DND-41 (cell line): ENCODE data around the gene RGCC.

Experiments used
- ATAC-seq: fragments of 200-7000 bp; cut with Tn5 transposase; 3 replicates; pipeline ENCODE4 v1.9.1; 2021; ENCODE audit warnings: low read depth; ENCODE audit not compliant: insufficient read depth
- DNase-seq: peaks from one replicate; pipeline ENCODE4 v3.0.0-alpha.2; 2020
- H2AFZ ChIP-seq: 2 replicates; pipeline ENCODE4 v1.6.0; 2012; ENCODE audit warnings: low read depth, low read length
- H3K27ac ChIP-seq: 2 replicates; pipeline ENCODE4 v1.5.1; 2012; ENCODE audit warnings: low read length, inconsistent platforms
- H3K27me3 ChIP-seq: fragments of 200-600 bp; sonication (generic); 2 replicates; pipeline ENCODE4 v1.6.0; 2012; ENCODE audit warnings: low read length, mild to moderate bottlenecking, inconsistent platforms; ENCODE audit not compliant: insufficient read depth, poor library complexity
- H3K36me3 ChIP-seq: 2 replicates; pipeline ENCODE4 v1.5.1; 2012; ENCODE audit warnings: low read length, inconsistent platforms; ENCODE audit not compliant: insufficient read depth
- H3K4me1 ChIP-seq: 2 replicates; pipeline ENCODE4 v1.5.1; 2012; ENCODE audit warnings: mild to moderate bottlenecking, low read length; ENCODE audit not compliant: insufficient read depth
- H3K4me2 ChIP-seq: 2 replicates; pipeline ENCODE4 v1.6.0; 2012; ENCODE audit warnings: mild to moderate bottlenecking, moderate library complexity, low read length, inconsistent platforms; ENCODE audit not compliant: insufficient read depth
- H3K4me3 ChIP-seq, 2 experiments: fragments of 200-600 bp in 1 of 2; shearing (Covaris generic) in 1 of 2; 2 replicates each; pipeline ENCODE4 v1.5.1; 2012 to 2016; ENCODE audit warnings: inconsistent platforms in 2 of 2, low read length in 2 of 2, mild to moderate bottlenecking in 2 of 2, low read depth in 1 of 2, moderate library complexity in 1 of 2
- H3K79me2 ChIP-seq: 2 replicates; pipeline ENCODE4 v1.6.0; 2012; ENCODE audit warnings: low read length, inconsistent platforms; ENCODE audit not compliant: insufficient read depth
- H3K9ac ChIP-seq: 2 replicates; pipeline ENCODE4 v1.6.0; 2012; ENCODE audit warnings: low read depth, mild to moderate bottlenecking, inconsistent platforms, low read length, moderate library complexity
- H3K9me3 ChIP-seq: 2 replicates; pipeline ENCODE4 v1.5.1; 2012; ENCODE audit warnings: low read length, moderate library complexity, mild to moderate bottlenecking, inconsistent platforms; ENCODE audit not compliant: insufficient read depth, severe bottlenecking
- H4K20me1 ChIP-seq: 2 replicates; pipeline ENCODE4 v1.6.0; 2012; ENCODE audit warnings: low read length; ENCODE audit not compliant: insufficient read depth
- EZH2 ChIP-seq: IDR thresholded peaks from 3 replicates; pipeline ENCODE4 v1.6.1; 2012; ENCODE audit warnings: borderline replicate concordance, low read depth, mild to moderate bottlenecking, moderate library complexity, low read length, inconsistent platforms; ENCODE audit not compliant: severe bottlenecking
- TF ChIP-seq, protein P1 (sequence below): IDR thresholded peaks from 2 replicates; pipeline ENCODE4 v1.5.1; 2012; ENCODE audit warnings: borderline replicate concordance, low read length, moderate library complexity, mild to moderate bottlenecking; ENCODE audit not compliant: poor library complexity, severe bottlenecking; ENCODE audit errors: extremely low read depth

Gene RGCC

GRCh38 chr13:41409611-41410010 lies 47.7 kb upstream of the RGCC start:
- H3K79me2 ChIP-seq = no peaks in the 10 kb centered on the region
- no peaks in the 10 kb centered on the region for H3K36me3 ChIP-seq
- ATAC-seq (no peak), DNase-seq (no peak)
- H3K27me3 ChIP-seq = no peaks in the 10 kb centered on the region
- H2AFZ ChIP-seq = no peak overlapping the region
- H4K20me1 ChIP-seq = no peaks in the 10 kb centered on the region
- no peaks in the 10 kb centered on the region for H3K9me3 ChIP-seq
- H3K4me2 ChIP-seq = no peak overlapping the region
- no peak for TF ChIP-seq EZH2
- TF ChIP-seq, protein P1, sequence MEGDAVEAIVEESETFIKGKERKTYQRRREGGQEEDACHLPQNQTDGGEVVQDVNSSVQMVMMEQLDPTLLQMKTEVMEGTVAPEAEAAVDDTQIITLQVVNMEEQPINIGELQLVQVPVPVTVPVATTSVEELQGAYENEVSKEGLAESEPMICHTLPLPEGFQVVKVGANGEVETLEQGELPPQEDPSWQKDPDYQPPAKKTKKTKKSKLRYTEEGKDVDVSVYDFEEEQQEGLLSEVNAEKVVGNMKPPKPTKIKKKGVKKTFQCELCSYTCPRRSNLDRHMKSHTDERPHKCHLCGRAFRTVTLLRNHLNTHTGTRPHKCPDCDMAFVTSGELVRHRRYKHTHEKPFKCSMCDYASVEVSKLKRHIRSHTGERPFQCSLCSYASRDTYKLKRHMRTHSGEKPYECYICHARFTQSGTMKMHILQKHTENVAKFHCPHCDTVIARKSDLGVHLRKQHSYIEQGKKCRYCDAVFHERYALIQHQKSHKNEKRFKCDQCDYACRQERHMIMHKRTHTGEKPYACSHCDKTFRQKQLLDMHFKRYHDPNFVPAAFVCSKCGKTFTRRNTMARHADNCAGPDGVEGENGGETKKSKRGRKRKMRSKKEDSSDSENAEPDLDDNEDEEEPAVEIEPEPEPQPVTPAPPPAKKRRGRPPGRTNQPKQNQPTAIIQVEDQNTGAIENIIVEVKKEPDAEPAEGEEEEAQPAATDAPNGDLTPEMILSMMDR = no peak
- H3K27ac ChIP-seq = no peak overlapping the region
- H3K9ac ChIP-seq = no peak overlapping the region
- H3K4me1 ChIP-seq = no peaks in the 10 kb centered on the region
- no peak overlapping the region for H3K4me3 ChIP-seq

GRCh38 chr13:41411060-41411459 lies 46.3 kb upstream of the RGCC start:
- H3K4me2 ChIP-seq = no peak overlapping the region
- no peak overlapping the region; the same call in 1 of the 2 replicates for H2AFZ ChIP-seq
- H3K9me3 ChIP-seq = no peaks in the 10 kb centered on the region
- no peak overlapping the region for H3K4me3 ChIP-seq
- ATAC-seq (no peak), DNase-seq (no peak)
- H3K4me1 ChIP-seq = no peaks in the 10 kb centered on the region
- no peaks in the 10 kb centered on the region for H4K20me1 ChIP-seq
- H3K27me3 ChIP-seq = no peaks in the 10 kb centered on the region
- no peaks in the 10 kb centered on the region for H3K79me2 ChIP-seq
- TF ChIP-seq EZH2 = no peak
- TF ChIP-seq, protein P1 = no peak
- H3K27ac ChIP-seq = no peak overlapping the region
- H3K36me3 ChIP-seq = no peaks in the 10 kb centered on the region
- H3K9ac ChIP-seq = no peak overlapping the region

DNA sequence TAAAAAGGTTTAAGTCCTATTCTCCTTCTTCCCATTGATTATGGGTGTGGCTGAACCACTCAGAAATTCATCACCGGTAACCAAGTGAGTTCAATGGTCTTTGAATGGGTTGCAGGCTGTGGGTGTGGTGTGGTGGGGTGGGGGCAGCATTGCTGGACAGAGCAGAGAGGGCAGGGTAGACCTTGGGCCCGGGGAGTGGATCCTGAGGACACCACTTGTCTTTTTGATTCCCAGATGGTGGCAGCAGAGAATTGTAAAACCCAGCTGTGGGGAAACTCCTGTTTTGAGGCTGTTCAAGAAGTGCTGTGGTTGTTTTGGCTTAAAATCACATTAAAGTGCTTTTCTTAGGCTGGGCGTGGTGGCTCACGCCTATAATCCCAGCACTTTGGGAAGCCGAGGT lies 45.8 kb upstream of the RGCC start:
- Histone ChIP-seq H3K4me3 (no peak overlapping the region), H3K27ac (no peak overlapping the region), H3K9ac (no peak overlapping the region), H3K9me3 (no peaks in the 10 kb centered on the region), H3K79me2 (no peaks in the 10 kb centered on the region), H3K4me1 (no peaks in the 10 kb centered on the region), H3K36me3 (no peaks in the 10 kb centered on the region), H4K20me1 (no peaks in the 10 kb centered on the region), H2AFZ (no peak overlapping the region), H3K4me2 (no peak overlapping the region), H3K27me3 (no peaks in the 10 kb centered on the region)
- no peak for ATAC-seq
- no peak for DNase-seq
- TF ChIP-seq EZH2 = no peak
- TF ChIP-seq, protein P1 = peak; percentile 53

DNA sequence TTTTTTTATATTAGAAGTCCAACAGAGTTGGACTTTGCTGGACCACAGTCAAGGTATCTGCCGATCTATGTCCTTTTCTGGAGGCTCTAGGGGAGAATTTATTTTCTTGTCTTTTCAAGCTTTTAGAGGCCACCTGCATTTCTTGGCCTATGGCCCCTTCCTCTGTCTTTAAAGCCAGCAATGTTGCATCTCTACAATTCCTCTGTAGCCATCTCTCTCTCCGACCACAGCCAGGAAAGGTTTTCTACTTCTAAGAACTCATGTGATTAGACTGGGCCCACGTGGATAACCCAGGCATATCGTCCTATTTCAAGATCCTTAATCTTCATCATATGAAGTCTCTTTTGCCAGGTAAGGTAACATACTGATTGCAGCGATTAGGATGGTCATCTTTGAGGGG lies 43.5 kb upstream of the RGCC start:
- no peak overlapping the region for H3K4me3 ChIP-seq
- no peak overlapping the region for H3K4me2 ChIP-seq
- ATAC-seq (no peak), DNase-seq (no peak)
- H2AFZ ChIP-seq = no peak overlapping the region
- H3K27ac ChIP-seq = no peak overlapping the region
- no peaks in the 10 kb centered on the region for H3K9me3 ChIP-seq
- TF ChIP-seq EZH2 = no peak
- no peak overlapping the region for H3K9ac ChIP-seq
- no peaks in the 10 kb centered on the region for H3K36me3 ChIP-seq
- H3K27me3 ChIP-seq = no peaks in the 10 kb centered on the region
- no peaks in the 10 kb centered on the region for H4K20me1 ChIP-seq
- no peaks in the 10 kb centered on the region for H3K79me2 ChIP-seq
- peaks cover 12% of the 10 kb centered on the region for H3K4me1 ChIP-seq
